IPS-NIHi7 (cell line): ENCODE data around the gene CD300LB.
A peak's percentile ranks its signal among the peaks of the same experiment; 100 is the strongest.
"Not testable (repeated sequence)": the region's sequence is repeated elsewhere in the genome, so short reads cannot be mapped to it uniquely, and the experiment has no call there.

Source experiments
- DNase-seq: peaks from one replicate; pipeline ENCODE4 v3.0.0; 2012; ENCODE audit warnings: mixed read lengths; ENCODE audit errors: extremely low spot score

Gene CD300LB

GRCh38 chr17:74531231-74531761, at the start of gene CD300LB:
TSS of gene CD300LB (minus strand) at chr17:74531475. CDS start at chr17:74531350, 125 bp downstream.
- DNase-seq, result no peak

- no peak for DNase-seq
These were observed 48.6 kb upstream of the CD300LB start for GRCh38 chr17:74579900-74580299.

- no peak for DNase-seq
These were observed 47.7 kb upstream of the CD300LB start for GRCh38 chr17:74578979-74579378.

GRCh38 chr17:74574489-74575142, 43.3 kb upstream of the CD300LB start:
- no peak for DNase-seq

GRCh38 chr17:74573635-74574034, 42.4 kb upstream of the CD300LB start:
- not testable (repeated sequence) for DNase-seq

GRCh38 chr17:74573169-74573568, 41.9 kb upstream of the CD300LB start:
- no peak for DNase-seq

- no peak for DNase-seq
These were observed 40.5 kb upstream of the CD300LB start for GRCh38 chr17:74571621-74572270.

- no peak for DNase-seq
These were observed 38.0 kb upstream of the CD300LB start for GRCh38 chr17:74569020-74570003.

GRCh38 chr17:74568106-74568873, 37.0 kb upstream of the CD300LB start:
- no peak for DNase-seq

GRCh38 chr17:74567397-74567796, 36.1 kb upstream of the CD300LB start, which contains the start of gene CD300H:
TSS of gene CD300H (minus strand) at chr17:74567509.
- DNase-seq, result no peak

GRCh38 chr17:74566132-74566753, 35.0 kb upstream of the CD300LB start:
- peak; percentile 81 for DNase-seq

GRCh38 chr17:74565126-74565525, 33.9 kb upstream of the CD300LB start:
- DNase-seq, result no peak

- DNase-seq, result no peak
These were observed 32.1 kb upstream of the CD300LB start for GRCh38 chr17:74563358-74563757.

GRCh38 chr17:74561586-74561985, 30.3 kb upstream of the CD300LB start:
- no peak for DNase-seq

GRCh38 chr17:74558882-74559519, 27.7 kb upstream of the CD300LB start:
- DNase-seq, result no peak

GRCh38 chr17:74558402-74558801, 27.1 kb upstream of the CD300LB start:
- not testable (repeated sequence) for DNase-seq

GRCh38 chr17:74555427-74555940, 24.2 kb upstream of the CD300LB start:
- DNase-seq, result no peak

- DNase-seq, result no peak
These were observed 23.6 kb upstream of the CD300LB start for GRCh38 chr17:74554909-74555308.

- DNase-seq, result no peak
These were observed 20.8 kb upstream of the CD300LB start for GRCh38 chr17:74552037-74552436.

GRCh38 chr17:74550602-74551001, 19.3 kb upstream of the CD300LB start:
- no peak for DNase-seq
